Endodermal cell (in vitro differentiated cells): ENCODE data around the gene SCNM1. TPM values are rescaled to one million over a fixed set of nuclear protein-coding genes. Genes with fewer than 3 reads are reported as not detected.
"Not testable (repeated sequence)": the region's sequence is repeated elsewhere in the genome, so short reads cannot be mapped to it uniquely, and the experiment has no call there.

Experiments
- DNase-seq: peaks from one replicate; pipeline ENCODE4 v3.0.0-alpha.2; 2017
- H3K27ac ChIP-seq: 2 replicates; pipeline ENCODE4 v1.5.1; 2013; ENCODE audit warnings: mild to moderate bottlenecking, low read depth, low read length, moderate library complexity
- H3K27me3 ChIP-seq: 2 replicates; pipeline ENCODE4 v1.6.1; 2013; ENCODE audit warnings: mild to moderate bottlenecking, low read length, moderate library complexity; ENCODE audit not compliant: insufficient read depth, control insufficient read depth, poor library complexity, severe bottlenecking
- H3K36me3 ChIP-seq: 2 replicates; pipeline ENCODE4 v1.7.0; 2013; ENCODE audit warnings: mild to moderate bottlenecking, low read length, moderate library complexity; ENCODE audit not compliant: control insufficient read depth, insufficient read depth
- H3K4me1 ChIP-seq: one replicate; pipeline ENCODE4 v1.7.0; 2013; ENCODE audit warnings: low read length; ENCODE audit not compliant: control insufficient read depth, insufficient read depth
- H3K4me3 ChIP-seq: 2 replicates; pipeline ENCODE4 v1.5.1; 2013; ENCODE audit warnings: mild to moderate bottlenecking, low read length, moderate library complexity
- H3K9ac ChIP-seq: 2 replicates; pipeline ENCODE4 v1.6.1; 2013; ENCODE audit warnings: mild to moderate bottlenecking, low read length, moderate library complexity; ENCODE audit not compliant: poor library complexity, severe bottlenecking; ENCODE audit errors: extremely low read depth
- H3K9me3 ChIP-seq: 2 replicates; pipeline ENCODE4 v1.6.1; 2013; ENCODE audit warnings: mild to moderate bottlenecking, low read length, moderate library complexity; ENCODE audit not compliant: control insufficient read depth
- H3K27ac Mint-ChIP-seq: 2 replicates; pipeline ENCODE4 v1.8.0; 2020; ENCODE audit warnings: mixed read lengths
- H3K27me3 Mint-ChIP-seq: 2 replicates; pipeline ENCODE4 v1.8.0; 2021; ENCODE audit warnings: mild to moderate bottlenecking, mixed read lengths; ENCODE audit not compliant: insufficient read depth
- H3K36me3 Mint-ChIP-seq: 2 replicates; pipeline ENCODE4 v1.8.0; 2020; ENCODE audit warnings: low read depth, mixed read lengths
- H3K4me1 Mint-ChIP-seq: 2 replicates; pipeline ENCODE4 v1.8.0; 2020; ENCODE audit warnings: mixed read lengths
- H3K4me3 Mint-ChIP-seq: 2 replicates; pipeline ENCODE4 v1.8.0; 2020; ENCODE audit warnings: mild to moderate bottlenecking, moderate library complexity, mixed read lengths
- H3K9me3 Mint-ChIP-seq: 2 replicates; pipeline ENCODE4 v1.8.0; 2020; ENCODE audit warnings: mild to moderate bottlenecking, mixed read lengths
- CTCF ChIP-seq: fragments of 200-600 bp; sonication (generic); conservative IDR thresholded peaks from 2 replicates; pipeline ENCODE4 v1.5.0; 2021; ENCODE audit warnings: antibody characterized with exemption, mild to moderate bottlenecking
- WGBS, 2 experiments: methylation state at CpG; one replicate each; pipeline versions ENCODE4 v1.1.5 to v1.1.7; 2013; ENCODE audit warnings: missing lambda C conversion rate in 2 of 2, mixed read lengths in 1 of 2; ENCODE audit not compliant: insufficient coverage in 1 of 2, insufficient read length in 1 of 2; 5-methylcytosine and 5-hydroxymethylcytosine counted together
- total RNA-seq, 2 donors: library from RNA; stranded (reverse); fragmentation: NEBNext Ultra II Directional in 1 of 2; extraction: Animal tissue kit (Norgen Biotek cat#: 25700) in 1 of 2; gene quantifications; 2 replicates in 1 of 2; 3 replicates in 1 of 2; pipeline ENCODE4 v1.2.1, GENCODE V29; 2021

Gene SCNM1
- total RNA-seq, 2 donors from 2014 or later: 41.1 to 44.8 TPM

DNA sequence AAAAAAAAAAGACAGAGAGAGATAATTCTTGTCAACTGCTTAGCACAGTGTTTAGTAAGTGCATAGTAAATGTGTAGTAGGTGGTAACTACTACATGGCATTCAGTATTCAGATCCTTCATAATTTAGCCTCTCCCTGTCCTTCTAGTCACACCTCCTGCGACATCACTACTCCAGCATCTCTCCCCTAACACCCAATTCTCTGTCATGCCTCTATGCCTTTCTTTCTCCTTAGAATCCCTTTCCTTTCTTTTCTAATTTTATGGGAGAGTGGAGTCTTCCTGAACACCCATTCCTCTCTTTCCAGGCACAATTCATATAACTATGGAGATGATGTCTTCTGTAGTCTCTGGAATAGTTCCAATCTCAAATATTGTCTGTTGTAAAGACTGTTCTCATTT, 27.9 kb downstream of the SCNM1 start:
- peaks cover 3% of the 10 kb centered on the region for H3K27me3 Mint-ChIP-seq
- no peak for DNase-seq
- no peak overlapping the region for H3K27ac Mint-ChIP-seq
- Histone ChIP-seq H3K36me3 (no peaks in the 10 kb centered on the region), H3K27ac (no peak overlapping the region), H3K9ac (no peak overlapping the region), H3K27me3 (peaks cover 8% of the 10 kb centered on the region), H3K4me3 (no peak overlapping the region), H3K4me1 (no peaks in the 10 kb centered on the region), H3K9me3 (no peaks in the 10 kb centered on the region)
- no peak for TF ChIP-seq CTCF
- peaks cover 8% of the 10 kb centered on the region for H3K4me1 Mint-ChIP-seq
- no peaks in the 10 kb centered on the region for H3K36me3 Mint-ChIP-seq
- no peaks in the 10 kb centered on the region for H3K9me3 Mint-ChIP-seq
- no peak overlapping the region for H3K4me3 Mint-ChIP-seq
- WGBS, 2 experiments: 50 to 89% methylated on average over 1 of the region's 1 CpG

DNA sequence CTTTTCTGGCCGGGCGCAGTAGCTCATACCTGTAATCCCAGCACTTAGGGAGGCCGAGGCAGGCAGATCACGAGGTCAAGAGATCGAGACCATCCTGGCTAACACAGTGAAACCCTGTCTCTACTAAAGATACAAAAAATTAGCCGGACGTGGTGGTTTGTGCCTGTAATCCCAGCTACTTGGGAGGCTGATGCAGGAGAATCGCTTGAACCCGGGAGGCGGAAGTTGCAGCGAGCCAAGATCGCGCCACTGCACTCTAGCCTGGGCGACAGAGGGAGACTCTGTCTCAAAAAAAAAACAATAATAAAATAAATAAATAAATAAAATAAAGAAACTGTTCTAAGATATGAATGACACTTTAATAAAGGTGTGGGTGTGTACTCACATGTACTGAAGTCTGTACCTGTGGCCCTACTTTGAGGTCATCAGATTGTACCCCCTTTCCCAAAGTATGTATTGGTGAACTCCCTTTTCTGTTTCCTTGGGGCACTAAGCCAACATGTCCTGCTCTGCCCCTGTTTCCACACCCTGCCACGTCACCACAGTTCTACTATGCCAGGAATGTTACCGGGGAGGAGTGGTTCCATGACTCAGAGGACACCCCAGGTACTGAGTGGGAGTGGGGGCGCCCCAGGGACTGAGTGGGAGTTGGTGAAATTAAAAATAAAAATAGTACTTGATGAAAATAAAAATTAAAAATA, 29.1 kb downstream of the SCNM1 start:
- not testable (repeated sequence) for H3K36me3 ChIP-seq, H3K27ac ChIP-seq, H3K4me3 ChIP-seq, H3K27ac Mint-ChIP-seq, H3K9ac ChIP-seq, H3K27me3 Mint-ChIP-seq, H3K4me1 ChIP-seq, H3K27me3 ChIP-seq, H3K9me3 ChIP-seq, H3K9me3 Mint-ChIP-seq, DNase-seq, H3K4me3 Mint-ChIP-seq, H3K36me3 Mint-ChIP-seq
- H3K4me1 Mint-ChIP-seq: peaks cover 15% of the 10 kb centered on the region
- 93 to 100% methylated on average over 2 to 15 of the region's 17 CpGs for WGBS, 2 experiments

- H3K9ac ChIP-seq: no peak overlapping the region
- peaks cover 4% of the 10 kb centered on the region for H3K36me3 ChIP-seq
- TF ChIP-seq CTCF: peak; percentile 66
- H3K4me3 ChIP-seq: no peak overlapping the region
- H3K4me3 Mint-ChIP-seq: no peak overlapping the region
- peaks cover 8% of the 10 kb centered on the region for H3K27me3 ChIP-seq
- H3K27ac ChIP-seq: no peak overlapping the region
- DNase-seq: peak; percentile 69
- no peaks in the 10 kb centered on the region for H3K9me3 Mint-ChIP-seq
- H3K36me3 Mint-ChIP-seq: peaks cover 2% of the 10 kb centered on the region
- H3K27ac Mint-ChIP-seq: peak overlapping the region; percentile 77
- H3K4me1 Mint-ChIP-seq: peaks cover 19% of the 10 kb centered on the region
- peaks cover 3% of the 10 kb centered on the region for H3K27me3 Mint-ChIP-seq
- no peaks in the 10 kb centered on the region for H3K9me3 ChIP-seq
- H3K4me1 ChIP-seq: no peaks in the 10 kb centered on the region
- 63 to 68% methylated on average over 8 to 14 of the region's 14 CpGs for WGBS, 2 experiments
Observed at GRCh38 chr1:151196292-151196800, 30.4 kb downstream of the SCNM1 start.
